Hepatocyte (in vitro differentiated cells): ENCODE results near the gene TAAR9. TPM values are rescaled to one million over a fixed set of nuclear protein-coding genes. Genes with fewer than 3 reads are reported as not detected.

Source experiments
- DNase-seq: peaks from one replicate; pipeline ENCODE4 v3.0.0-alpha.2; 2016; ENCODE audit warnings: low spot score
- H2AFZ ChIP-seq: fragments of 200-600 bp; sonication (generic); 2 replicates; pipeline ENCODE4 v1.6.0; 2016; ENCODE audit warnings: antibody characterized with exemption, mild to moderate bottlenecking
- H3K27ac ChIP-seq: fragments of 200-600 bp; sonication (generic); 2 replicates; pipeline ENCODE4 v1.5.1; 2016; ENCODE audit warnings: mild to moderate bottlenecking
- H3K27me3 ChIP-seq: fragments of 200-600 bp; sonication (generic); 2 replicates; pipeline ENCODE4 v1.6.1; 2016
- H3K36me3 ChIP-seq: fragments of 200-600 bp; sonication (generic); replicated peaks from 2 replicates; pipeline ENCODE4 v1.5.1; 2016; ENCODE audit warnings: low read depth; ENCODE audit not compliant: insufficient read depth
- H3K4me1 ChIP-seq: fragments of 200-600 bp; sonication (generic); 2 replicates; pipeline ENCODE4 v1.5.1; 2016; ENCODE audit warnings: mild to moderate bottlenecking, moderate library complexity; ENCODE audit not compliant: insufficient read depth
- H3K4me2 ChIP-seq: fragments of 200-600 bp; sonication (generic); 2 replicates; pipeline ENCODE4 v1.6.0; 2016
- H3K4me3 ChIP-seq: fragments of 200-600 bp; sonication (generic); 2 replicates; pipeline ENCODE4 v1.5.1; 2016; ENCODE audit warnings: mild to moderate bottlenecking
- H3K79me2 ChIP-seq: fragments of 200-600 bp; sonication (generic); 2 replicates; pipeline ENCODE4 v1.6.0; 2017; ENCODE audit warnings: mild to moderate bottlenecking
- H3K9me2 ChIP-seq: fragments of 200-600 bp; sonication (generic); replicated peaks from 2 replicates; pipeline ENCODE4 v1.6.0; 2017; ENCODE audit warnings: mild to moderate bottlenecking; ENCODE audit not compliant: insufficient read depth
- H3K9me3 ChIP-seq: fragments of 200-600 bp; sonication (generic); 2 replicates; pipeline ENCODE4 v1.5.1; 2016; ENCODE audit warnings: low read depth, mild to moderate bottlenecking
- H4K20me1 ChIP-seq: fragments of 200-600 bp; sonication (generic); 2 replicates; pipeline ENCODE4 v1.6.0; 2016; ENCODE audit warnings: mild to moderate bottlenecking; ENCODE audit not compliant: insufficient read depth, poor library complexity, severe bottlenecking
- CTCF ChIP-seq: fragments of 200-600 bp; sonication (generic); IDR thresholded peaks from 2 replicates; pipeline ENCODE4 v1.5.1; 2016; ENCODE audit warnings: antibody characterized with exemption, mild to moderate bottlenecking; ENCODE audit not compliant: poor library complexity
- EZH2 ChIP-seq: fragments of 200-600 bp; sonication (generic); IDR thresholded peaks from 2 replicates; pipeline ENCODE4 v1.6.1; 2016; ENCODE audit warnings: antibody characterized with exemption, mild to moderate bottlenecking, borderline replicate concordance
- EZH2phosphoT487 ChIP-seq: fragments of 200-600 bp; sonication (generic); IDR thresholded peaks from one replicate; pipeline ENCODE4 v1.6.1; 2018; ENCODE audit warnings: antibody characterized with exemption, mild to moderate bottlenecking, low read depth, moderate library complexity; ENCODE audit not compliant: unreplicated experiment, severe bottlenecking
- WGBS: methylation state at CpG from one replicate; pipeline ENCODE4 v1.1.6; 2016; ENCODE audit warnings: low lambda C conversion rate; ENCODE audit errors: missing lambda C conversion rate; 5-methylcytosine and 5-hydroxymethylcytosine counted together
- polyA plus RNA-seq: library from polyadenylated mRNA; unstranded; fragments of >200 nt; fragmentation: Nextera tagmentation; extraction: Ambion mirVana; gene quantifications from 2 replicates; pipeline ENCODE4 v1.2.1, GENCODE V29; 2016
- total RNA-seq: library from RNA; depleted of rRNA; stranded (reverse); fragments of >200 nt; gene quantifications from 2 replicates; pipeline ENCODE4 v1.2.3, GENCODE V29; 2014

The TAAR9 gene
- total and polyA plus RNA-seq, 2 experiments from 2014 or later = not detected

GRCh38 chr6:132512342-132512637 is 25.8 kb upstream of the TAAR9 start:
- Histone ChIP-seq H3K27me3 (no peaks in the 10 kb centered on the region), H3K9me2 (no peaks in the 10 kb centered on the region), H3K27ac (peak overlapping the region; percentile 90), H3K4me3 (peak overlapping the region; percentile 82), H3K36me3 (no peaks in the 10 kb centered on the region), H4K20me1 (peaks cover 4% of the 10 kb centered on the region), H3K9me3 (no peaks in the 10 kb centered on the region), H3K4me2 (peak overlapping the region; percentile 71), H3K4me1 (peaks cover 10% of the 10 kb centered on the region), H3K79me2 (peaks cover 49% of the 10 kb centered on the region), H2AFZ (peak overlapping the region; percentile 45)
- WGBS = under 1% methylated on average over 7 of the region's 7 CpGs
- TF ChIP-seq EZH2phosphoT487 (no peak), CTCF (no peak), EZH2 (no peak)
- no peak for DNase-seq

- Histone ChIP-seq H3K4me1 (peaks cover 10% of the 10 kb centered on the region), H3K27me3 (no peaks in the 10 kb centered on the region), H3K36me3 (no peaks in the 10 kb centered on the region), H3K79me2 (peaks cover 43% of the 10 kb centered on the region), H3K9me3 (no peaks in the 10 kb centered on the region), H4K20me1 (peaks cover 4% of the 10 kb centered on the region), H3K27ac (peak within 1 kb of the TSS; percentile 90), H3K4me2 (peak within 1 kb of the TSS; percentile 71), H3K9me2 (no peaks in the 10 kb centered on the region), H3K4me3 (peak within 1 kb of the TSS; percentile 82), H2AFZ (peak within 1 kb of the TSS; percentile 63)
- WGBS = 1% methylated on average over 59 of the region's 67 CpGs
- DNase-seq = peak; percentile 96
- TF ChIP-seq EZH2phosphoT487 (no peak), EZH2 (no peak), CTCF (no peak)
Measured at GRCh38 chr6:132512638-132513632, 25.1 kb upstream of the TAAR9 start, which contains the start of gene STX7. Gene STX7 (minus strand): TSS chr6:132513116. CDS start chr6:132503530, 9,586 bp downstream.

GRCh38 chr6:132513831-132514545 is 24.1 kb upstream of the TAAR9 start:
- DNase-seq = no peak
- Histone ChIP-seq H3K27ac (peak overlapping the region; percentile 90), H2AFZ (peak overlapping the region; percentile 63), H3K9me3 (no peaks in the 10 kb centered on the region), H3K27me3 (no peaks in the 10 kb centered on the region), H3K9me2 (no peaks in the 10 kb centered on the region), H4K20me1 (peaks cover 4% of the 10 kb centered on the region), H3K4me3 (peak overlapping the region; percentile 82), H3K79me2 (peaks cover 32% of the 10 kb centered on the region), H3K4me1 (peaks cover 10% of the 10 kb centered on the region), H3K36me3 (no peaks in the 10 kb centered on the region), H3K4me2 (peak overlapping the region; percentile 71)
- WGBS = 52% methylated on average over 3 of the region's 3 CpGs
- TF ChIP-seq CTCF (no peak), EZH2phosphoT487 (no peak), EZH2 (no peak)
